ENCODE results near the gene DAB2IP. TPM values are rescaled to one million over a fixed set of nuclear protein-coding genes. Genes with fewer than 3 reads are reported as not detected.

Gene DAB2IP
- polyA plus RNA-seq, 1 donor (not counting 4 experiments of a cell fraction or from before 2014, with no cell fraction given): 28.6 TPM

DNA sequence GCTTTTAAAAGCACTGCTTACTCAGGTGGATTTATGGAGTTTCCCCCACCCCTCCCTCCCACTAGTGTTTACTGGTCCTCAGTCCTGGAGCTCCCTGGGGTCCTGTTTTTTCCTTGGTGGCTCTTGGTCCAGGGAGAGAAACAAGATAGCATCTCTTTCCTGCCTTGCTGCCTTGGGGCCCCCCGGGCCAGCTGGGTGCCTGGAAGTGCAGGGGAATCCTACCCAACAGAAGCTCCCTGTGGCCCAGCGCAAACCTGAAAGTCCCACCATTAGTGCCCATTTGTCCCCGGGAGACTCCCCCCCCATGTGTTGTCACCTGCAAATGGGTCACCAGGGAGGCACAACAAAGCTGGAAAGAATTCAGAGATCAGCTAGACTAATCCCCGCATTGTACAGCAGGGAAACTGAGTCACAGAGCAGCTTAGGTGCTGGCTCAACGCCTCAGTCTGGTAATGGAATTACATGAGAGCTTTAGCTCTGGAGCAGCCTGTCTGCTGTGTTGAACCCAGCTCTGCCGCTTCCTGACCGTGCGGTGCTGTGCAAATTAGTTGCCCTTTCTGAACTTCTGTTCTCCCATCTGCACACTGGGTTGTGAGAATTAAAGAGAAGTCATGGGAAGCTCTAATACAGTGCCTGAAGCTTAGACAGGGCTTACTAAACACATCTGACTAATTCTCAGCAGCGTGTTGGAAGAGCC is 38.2 kb downstream of the DAB2IP start:
- Histone ChIP-seq H4K20me1 (ENCODE audit: control insufficient read depth, extremely low read depth, insufficient read depth, low read length) (no peaks in the 10 kb centered on the region), H3K4me1 (ENCODE audit: control insufficient read depth, extremely low read depth, insufficient read depth, low read length) (peaks cover 3% of the 10 kb centered on the region), H2AFZ (ENCODE audit: control insufficient read depth, low read length) (no peak overlapping the region), H3K4me3 (ENCODE audit: control insufficient read depth in 2 of 3, extremely low read depth in 1 of 3, insufficient read depth in 2 of 3, low read depth in 1 of 3, low read length in 3 of 3) (no peak overlapping the region), H3K9me1 (ENCODE audit: control insufficient read depth, extremely low read depth, insufficient read depth, low read length) (no peaks in the 10 kb centered on the region), H3K27ac (ENCODE audit: control insufficient read depth, insufficient read depth, low read length) (no peak overlapping the region), H3K9ac (ENCODE audit: control insufficient read depth, extremely low read depth, insufficient read depth, low read length) (no peak overlapping the region), H3K9me3 (ENCODE audit: control insufficient read depth, low read depth, low read length) (no peaks in the 10 kb centered on the region), H3K36me3 (ENCODE audit: control insufficient read depth in 2 of 2, extremely low read depth in 1 of 2, insufficient read depth in 2 of 2, low read length in 2 of 2) (no peaks in the 10 kb centered on the region), H3K27me3 (ENCODE audit: control insufficient read depth, extremely low read depth, insufficient read depth, low read length) (no peaks in the 10 kb centered on the region), H3K79me2 (ENCODE audit: control insufficient read depth, insufficient read depth, low read length) (no peaks in the 10 kb centered on the region), H3K4me2 (ENCODE audit: control insufficient read depth, extremely low read depth, insufficient read depth, low read depth, low read length) (no peak overlapping the region)
- dilution Hi-C loops (cut with MboI; ENCODE audit: extremely low pct_ligation_motif_present, low sequenced_read_pairs): no loop called here
- no peak for DNase-seq (ENCODE audit: low read depth, low spot score)
- TF ChIP-seq EZH2 (IDR thresholded peaks at IDR 0.05; ENCODE audit: low read length): no peak
- TF ChIP-seq, protein P1, sequence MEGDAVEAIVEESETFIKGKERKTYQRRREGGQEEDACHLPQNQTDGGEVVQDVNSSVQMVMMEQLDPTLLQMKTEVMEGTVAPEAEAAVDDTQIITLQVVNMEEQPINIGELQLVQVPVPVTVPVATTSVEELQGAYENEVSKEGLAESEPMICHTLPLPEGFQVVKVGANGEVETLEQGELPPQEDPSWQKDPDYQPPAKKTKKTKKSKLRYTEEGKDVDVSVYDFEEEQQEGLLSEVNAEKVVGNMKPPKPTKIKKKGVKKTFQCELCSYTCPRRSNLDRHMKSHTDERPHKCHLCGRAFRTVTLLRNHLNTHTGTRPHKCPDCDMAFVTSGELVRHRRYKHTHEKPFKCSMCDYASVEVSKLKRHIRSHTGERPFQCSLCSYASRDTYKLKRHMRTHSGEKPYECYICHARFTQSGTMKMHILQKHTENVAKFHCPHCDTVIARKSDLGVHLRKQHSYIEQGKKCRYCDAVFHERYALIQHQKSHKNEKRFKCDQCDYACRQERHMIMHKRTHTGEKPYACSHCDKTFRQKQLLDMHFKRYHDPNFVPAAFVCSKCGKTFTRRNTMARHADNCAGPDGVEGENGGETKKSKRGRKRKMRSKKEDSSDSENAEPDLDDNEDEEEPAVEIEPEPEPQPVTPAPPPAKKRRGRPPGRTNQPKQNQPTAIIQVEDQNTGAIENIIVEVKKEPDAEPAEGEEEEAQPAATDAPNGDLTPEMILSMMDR (optimal IDR thresholded peaks at IDR 0.05 in 1 of 3, IDR thresholded peaks at IDR 0.05 in 1 of 3, conservative IDR thresholded peaks at IDR 0.05 in 1 of 3; ENCODE audit: extremely low read depth in 1 of 3, insufficient read depth in 2 of 3, low read length in 3 of 3): no peak
- FAIRE-seq: no peak

DNA sequence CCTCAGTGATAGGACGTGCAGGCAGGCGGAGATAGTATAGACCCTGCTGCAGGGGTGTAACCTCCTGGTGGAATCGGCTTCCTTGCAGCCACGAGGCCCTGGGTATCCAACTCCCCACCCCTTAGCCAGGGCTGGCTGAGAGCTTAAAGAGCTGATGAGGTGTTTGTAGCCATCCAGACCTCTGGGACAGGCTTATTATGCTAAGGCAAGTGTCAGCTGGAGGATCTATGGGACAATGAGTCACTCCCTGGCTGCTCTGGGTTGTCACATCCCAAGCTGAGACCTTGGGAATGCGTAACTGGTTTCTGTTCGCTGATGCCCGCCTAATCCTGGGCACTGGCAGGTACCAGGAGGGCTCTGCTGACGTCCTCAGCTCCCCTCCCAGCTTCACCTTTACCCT is 38.9 kb downstream of the DAB2IP start:
- H2AFZ ChIP-seq (ENCODE audit: control insufficient read depth, low read length): no peak overlapping the region
- H3K36me3 ChIP-seq (ENCODE audit: control insufficient read depth in 2 of 2, extremely low read depth in 1 of 2, insufficient read depth in 2 of 2, low read length in 2 of 2): no peaks in the 10 kb centered on the region
- peaks cover 3% of the 10 kb centered on the region for H3K4me1 ChIP-seq (ENCODE audit: control insufficient read depth, extremely low read depth, insufficient read depth, low read length)
- FAIRE-seq (no peak), DNase-seq (ENCODE audit: low read depth, low spot score) (no peak)
- no peak overlapping the region for H3K27ac ChIP-seq (ENCODE audit: control insufficient read depth, insufficient read depth, low read length)
- dilution Hi-C loops (cut with MboI; ENCODE audit: extremely low pct_ligation_motif_present, low sequenced_read_pairs): no loop called here
- no peak overlapping the region for H3K4me2 ChIP-seq (ENCODE audit: control insufficient read depth, extremely low read depth, insufficient read depth, low read depth, low read length)
- TF ChIP-seq EZH2 (IDR thresholded peaks at IDR 0.05; ENCODE audit: low read length): no peak
- TF ChIP-seq, protein P1 (optimal IDR thresholded peaks at IDR 0.05 in 1 of 3, IDR thresholded peaks at IDR 0.05 in 1 of 3, conservative IDR thresholded peaks at IDR 0.05 in 1 of 3; ENCODE audit: extremely low read depth in 1 of 3, insufficient read depth in 2 of 3, low read length in 3 of 3): no peak
- no peak overlapping the region for H3K9ac ChIP-seq (ENCODE audit: control insufficient read depth, extremely low read depth, insufficient read depth, low read length)
- H4K20me1 ChIP-seq (ENCODE audit: control insufficient read depth, extremely low read depth, insufficient read depth, low read length): no peaks in the 10 kb centered on the region
- H3K4me3 ChIP-seq (ENCODE audit: control insufficient read depth in 2 of 3, extremely low read depth in 1 of 3, insufficient read depth in 2 of 3, low read depth in 1 of 3, low read length in 3 of 3): no peak overlapping the region
- H3K79me2 ChIP-seq (ENCODE audit: control insufficient read depth, insufficient read depth, low read length): no peaks in the 10 kb centered on the region
- H3K27me3 ChIP-seq (ENCODE audit: control insufficient read depth, extremely low read depth, insufficient read depth, low read length): no peaks in the 10 kb centered on the region
- no peaks in the 10 kb centered on the region for H3K9me3 ChIP-seq (ENCODE audit: control insufficient read depth, low read depth, low read length)
- H3K9me1 ChIP-seq (ENCODE audit: control insufficient read depth, extremely low read depth, insufficient read depth, low read length): no peaks in the 10 kb centered on the region
